Endothelial cell of umbilical vein (primary cell): ENCODE measurements around the gene ZNF141. TPM values are rescaled to one million over a fixed set of nuclear protein-coding genes. Genes with fewer than 3 reads are reported as not detected.

Experiments
- BruUV-seq: library from RNA; stranded (reverse); fragments of 400-500 nt; replicated peaks from 2 replicates; lab custom pipeline; 2021; lab: Mats Ljungman, UMichigan
- CTCF ChIA-PET: fragments of 300-600, 350-600 bp; sonication (Branson Sonifier 250); formaldehyde crosslinking; loops from one replicate; lab custom pipeline; 2021; ENCODE audit warnings: antibody characterized with exemption, inconsistent platforms; lab: Charles Lee
- POLR2A ChIA-PET: fragments of 300-600, 350-600 bp; sonication (Branson Sonifier 250); formaldehyde crosslinking; loops from one replicate; lab custom pipeline; 2021; ENCODE audit warnings: antibody characterized with exemption, inconsistent platforms; lab: Charles Lee
- DNase-seq: peaks from one replicate; pipeline ENCODE4 v3.0.0-alpha.2; 2011; ENCODE audit warnings: low read depth, low spot score
- FAIRE-seq: peaks from 2 replicates; lab custom pipeline; 2011; peaks lifted over from hg19 to GRCh38; lab: Jason Lieb, UNC
- H2AFZ ChIP-seq: 2 replicates; pipeline ENCODE4 v1.6.0; 2012; ENCODE audit warnings: low read depth, low read length, control low read depth, inconsistent platforms
- H3K27ac ChIP-seq: 2 replicates; pipeline ENCODE4 v1.5.1; 2011; ENCODE audit warnings: low read depth, mild to moderate bottlenecking, control low read depth, low read length, moderate library complexity; ENCODE audit not compliant: insufficient read depth
- H3K27me3 ChIP-seq, 2 experiments: 2 replicates each; pipeline versions ENCODE4 v1.6.0 to v1.6.1; 2011; ENCODE audit warnings: low read length in 2 of 2, mixed read lengths in 1 of 2; ENCODE audit not compliant: control insufficient read depth in 2 of 2, insufficient read depth in 2 of 2
- H3K36me3 ChIP-seq, 2 experiments: 2 replicates in 1 of 2; 3 replicates in 1 of 2; pipeline ENCODE4 v1.5.1; 2011; ENCODE audit warnings: low read length in 2 of 2, mild to moderate bottlenecking in 1 of 2, moderate library complexity in 1 of 2; ENCODE audit not compliant: control insufficient read depth in 2 of 2, insufficient read depth in 2 of 2; ENCODE audit errors: extremely low read depth in 1 of 2
- H3K4me1 ChIP-seq: 3 replicates; pipeline ENCODE4 v1.5.1; 2011; ENCODE audit warnings: mild to moderate bottlenecking, low read length; ENCODE audit not compliant: control insufficient read depth, insufficient read depth; ENCODE audit errors: extremely low read depth
- H3K4me2 ChIP-seq: 2 replicates; pipeline ENCODE4 v1.6.1; 2011; ENCODE audit warnings: low read length, control low read depth, mixed read lengths; ENCODE audit not compliant: insufficient read depth
- H3K4me3 ChIP-seq, 3 experiments: fragments of 200-600 bp in 1 of 3; sonication (generic), shearing (Covaris generic) in 1 of 3; replicated peaks in 1 of 3; 2 replicates each; pipeline ENCODE4 v1.5.1; 2011 to 2016; ENCODE audit warnings: control low read depth in 3 of 3, low read length in 3 of 3, mild to moderate bottlenecking in 2 of 3, inconsistent platforms in 1 of 3, low read depth in 1 of 3, moderate library complexity in 1 of 3; ENCODE audit not compliant: insufficient read depth in 1 of 3
- H3K79me2 ChIP-seq: 2 replicates; pipeline ENCODE4 v1.6.0; 2012; ENCODE audit warnings: low read length, inconsistent platforms; ENCODE audit not compliant: control insufficient read depth, insufficient read depth
- H3K9ac ChIP-seq: replicated peaks from 2 replicates; pipeline ENCODE3; 2011; ENCODE audit warnings: low read length, control low read depth; ENCODE audit not compliant: insufficient read depth; ENCODE audit errors: extremely low read depth
- H3K9me1 ChIP-seq: replicated peaks from 3 replicates; pipeline ENCODE4 v1.6.0; 2011; ENCODE audit warnings: mild to moderate bottlenecking, low read length; ENCODE audit not compliant: control insufficient read depth, insufficient read depth; ENCODE audit errors: extremely low read depth
- H3K9me3 ChIP-seq: replicated peaks from 2 replicates; pipeline ENCODE4 v1.5.1; 2012; ENCODE audit warnings: low read length, inconsistent platforms; ENCODE audit not compliant: control insufficient read depth, insufficient read depth
- H4K20me1 ChIP-seq: replicated peaks from 2 replicates; pipeline ENCODE3; 2011; ENCODE audit warnings: mild to moderate bottlenecking, low read length; ENCODE audit not compliant: control insufficient read depth, insufficient read depth; ENCODE audit errors: extremely low read depth
- CTCF ChIP-seq, 2 donors: IDR thresholded peaks; 1 replicate in 1 of 2; 2 replicates in 1 of 2; pipeline ENCODE4 v1.5.1; 2011; ENCODE audit warnings: low read length in 2 of 2, mild to moderate bottlenecking in 2 of 2, moderate library complexity in 2 of 2, control low read depth in 1 of 2, inconsistent platforms in 1 of 2, low read depth in 1 of 2; ENCODE audit not compliant: insufficient read depth in 1 of 2; ENCODE audit errors: extremely low read depth in 1 of 2
- EZH2 ChIP-seq: IDR thresholded peaks from 2 replicates; pipeline ENCODE4 v1.6.1; 2012; ENCODE audit warnings: borderline replicate concordance, low read depth, mild to moderate bottlenecking, moderate library complexity, low read length, inconsistent platforms; ENCODE audit not compliant: severe bottlenecking
- FOS ChIP-seq: IDR thresholded peaks from 2 replicates; pipeline ENCODE4 v1.6.1; 2011; ENCODE audit warnings: mild to moderate bottlenecking, low read length, moderate library complexity, borderline replicate concordance; ENCODE audit not compliant: insufficient read depth
- GATA2 ChIP-seq: IDR thresholded peaks from 2 replicates; pipeline ENCODE4 v1.7.0; 2011; ENCODE audit warnings: low read depth, mild to moderate bottlenecking, moderate library complexity, mixed read lengths, low read length; ENCODE audit not compliant: insufficient read length, insufficient read depth
- JUN ChIP-seq: IDR thresholded peaks from 2 replicates; pipeline ENCODE4 v1.6.1; 2011; ENCODE audit warnings: borderline replicate concordance, low read depth; ENCODE audit not compliant: insufficient read length, insufficient read depth
- MAX ChIP-seq: IDR thresholded peaks from 2 replicates; pipeline ENCODE4 v1.6.1; 2011; ENCODE audit not compliant: insufficient read depth, insufficient read length
- MYC ChIP-seq: IDR thresholded peaks from one replicate; pipeline ENCODE4 v1.6.1; 2011; ENCODE audit warnings: mild to moderate bottlenecking, low read depth, low read length
- POLR2A ChIP-seq: IDR thresholded peaks from 2 replicates; pipeline ENCODE4 v1.6.1; 2012; ENCODE audit warnings: low read depth, mild to moderate bottlenecking, control low read depth, low read length
- POLR2AphosphoS5 ChIP-seq: IDR thresholded peaks from 2 replicates; pipeline ENCODE4 v1.6.1; 2012; ENCODE audit warnings: low read depth, mild to moderate bottlenecking, control low read depth, low read length, moderate library complexity; ENCODE audit not compliant: insufficient read depth
- dilution Hi-C: fragments of 300-500 bp; cut with MboI; formaldehyde crosslinking; loops from one replicate; pipeline ENCODE4 v1.15.0; 2019; ENCODE audit warnings: low sequenced_read_pairs; ENCODE audit not compliant: extremely low pct_ligation_motif_present
- intact Hi-C: fragments of 100-400 bp; cut with micrococcal nuclease; formaldehyde crosslinking; loops from one replicate; pipeline ENCODE4 v1.10.0; 2022
- polyA plus RNA-seq, 4 experiments: library from polyadenylated mRNA; depleted of rRNA in 3 of 4; stranded (reverse) in 3 of 4; unstranded in 1 of 4; fragments of >200 nt; gene quantifications; 2 replicates each; pipeline versions ENCODE4 v1.2.1 to v1.2.3, GENCODE V29; 2011 to 2012; ENCODE audit warnings: missing spikeins in 1 of 4
- total RNA-seq: library from RNA; stranded (reverse); gene quantifications from 2 replicates; pipeline ENCODE4 v1.2.3, GENCODE V29; 2021

ZNF141 gene
- total and polyA plus RNA-seq, 2 donors (not counting 3 experiments of a cell fraction or from before 2014, with no cell fraction given): 2.2 to 11.4 TPM

GRCh38 chr4:335515-335914 is 2.1 kb upstream of the ZNF141 start:
- Histone ChIP-seq H3K79me2 (peaks cover 13% of the 10 kb centered on the region), H4K20me1 (no peaks in the 10 kb centered on the region), H3K9me1 (no peaks in the 10 kb centered on the region), H3K9me3 (no peaks in the 10 kb centered on the region), H3K4me2 (no peak overlapping the region), H3K27me3 (no peaks in the 10 kb centered on the region), H2AFZ (no peak overlapping the region), H3K4me3 (no peak overlapping the region), H3K4me1 (peaks cover 3% of the 10 kb centered on the region), H3K36me3 (no peaks in the 10 kb centered on the region), H3K27ac (no peak overlapping the region), H3K9ac (no peak overlapping the region)
- BruUV-seq: no TSS peak
- FAIRE-seq (no peak), DNase-seq (no peak)
- ChIA-PET CTCF (no interaction called here), POLR2A (no interaction called here)
- intact Hi-C loops (loop anchor here (10.0 kb wide), 3 partner anchors 91 to 339 kb away; partner anchors contain the start of genes ATP5ME and MYL5), dilution Hi-C loops (no loop called here)
- TF ChIP-seq CTCF (IDR thresholded peaks at IDR 0.05; ENCODE audit: extremely low read depth in 1 of 2, insufficient read depth in 1 of 2, low read depth in 1 of 2, low read length in 2 of 2): no peak
- no peak for TF ChIP-seq POLR2A
- no peak for TF ChIP-seq POLR2AphosphoS5
- TF ChIP-seq EZH2: no peak
- TF ChIP-seq FOS: no peak
- no peak for TF ChIP-seq GATA2
- no peak for TF ChIP-seq JUN
- no peak for TF ChIP-seq MYC
- no peak for TF ChIP-seq MAX
